Upper lobe of left lung (tissue), 6 donors: ENCODE results near the gene ADAM19. TPM values are rescaled to one million over a fixed set of nuclear protein-coding genes. Genes with fewer than 3 reads are reported as not detected.
A peak's percentile ranks its signal among the peaks of the same experiment; 100 is the strongest.

Source experiments
- ATAC-seq, 2 donors: fragments of 200-7000 bp; cut with Tn5 transposase; one replicate each; pipeline ENCODE4 v1.9.1; 2022; ENCODE audit warnings: mild to moderate bottlenecking in 2 of 2, moderate library complexity in 2 of 2; ENCODE audit not compliant: low FRiP score in 2 of 2
- DNase-seq, 2 donors: peaks; one replicate each; pipeline ENCODE4 v3.0.0-alpha.2; 2019 to 2020
- H3K27ac ChIP-seq, 4 donors: fragments of 200-600 bp; sonication (generic); one replicate each; pipeline ENCODE4 v1.5.1; 2016 to 2019
- H3K27me3 ChIP-seq, 4 donors: fragments of 200-600 bp; sonication (generic); one replicate each; pipeline ENCODE4 v1.5.1; 2017 to 2019
- H3K36me3 ChIP-seq, 4 donors: fragments of 200-600 bp; sonication (generic); one replicate each; pipeline ENCODE4 v1.5.1; 2016 to 2019
- H3K4me1 ChIP-seq, 4 donors: fragments of 200-600 bp; sonication (generic); one replicate each; pipeline ENCODE4 v1.5.1; 2018 to 2019
- H3K4me3 ChIP-seq, 4 donors: fragments of 200-600 bp; sonication (generic); one replicate each; pipeline ENCODE4 v1.5.1; 2017 to 2019; ENCODE audit warnings: mild to moderate bottlenecking in 2 of 4, moderate library complexity in 1 of 4
- H3K9me3 ChIP-seq, 4 donors: fragments of 200-600 bp; sonication (generic); one replicate each; pipeline ENCODE4 v1.5.1; 2018 to 2019
- EP300 ChIP-seq, 4 donors: sonication (generic); formaldehyde crosslinking; IDR thresholded peaks; one replicate each; pipeline ENCODE4 v1.5.1; 2017; ENCODE audit warnings: antibody characterized with exemption in 4 of 4, control low read depth in 2 of 4
- POLR2A ChIP-seq, 4 donors: fragments of 450-650 bp; IDR thresholded peaks; one replicate each; pipeline ENCODE4 v1.5.1; 2016 to 2017; ENCODE audit warnings: antibody characterized with exemption in 4 of 4, mild to moderate bottlenecking in 2 of 4
- POLR2AphosphoS5 ChIP-seq, 2 donors: sonication (generic); formaldehyde crosslinking; IDR thresholded peaks; one replicate each; pipeline ENCODE4 v1.5.1; 2017; ENCODE audit warnings: antibody characterized with exemption in 2 of 2
- WGBS, 2 donors: methylation state at CpG; one replicate each; pipeline ENCODE4 v1.1.5; 2017 to 2018; 5-methylcytosine and 5-hydroxymethylcytosine counted together
- total RNA-seq, 6 donors: library from RNA; depleted of rRNA in 4 of 6; stranded (reverse); fragments of >200 nt in 4 of 6; gene quantifications; one replicate each; pipeline versions ENCODE4 v1.1.0 to v1.2.1, GENCODE V29; 2016 to 2021
- TF ChIP-seq, protein P1 (sequence below), 6 experiments: fragments of 450-650 bp in 4 of 6; fragments of 200-600 bp in 2 of 6; sonication (generic) in 2 of 6; IDR thresholded peaks; one replicate each; pipeline ENCODE4 v1.5.1; 2016 to 2019; ENCODE audit warnings: antibody characterized with exemption in 6 of 6
- donor health status: DM: no; HTN: no; CAD: no; lungs with moderate emphysema.
- donor health status: DM: no; HTN: yes; CAD: no; lungs with severe emphysema.

Gene ADAM19
- total RNA-seq, 6 donors from 2014 or later: 5.5 to 17.0 (median 7.1) TPM

- Histone ChIP-seq H3K4me1 (peaks cover 53 to 77% (median 71%) of the 10 kb centered on the region in 4 donors), H3K27me3 (no peaks in the 10 kb centered on the region), H3K9me3 (no peaks in the 10 kb centered on the region), H3K27ac (peak overlapping the region; percentile 34 to 89 (median 72)), H3K4me3 (no peak overlapping the region), H3K36me3 (no peaks in the 10 kb centered on the region)
- DNase-seq: no peak
- 73 to 76% methylated on average over 7 of the region's 7 CpGs for WGBS, 2 donors
- TF ChIP-seq POLR2A (IDR thresholded peaks at IDR 0.05) (no peak), EP300 (IDR thresholded peaks at IDR 0.05) (no peak), POLR2AphosphoS5 (IDR thresholded peaks at IDR 0.05) (no peak)
- TF ChIP-seq, protein P1, sequence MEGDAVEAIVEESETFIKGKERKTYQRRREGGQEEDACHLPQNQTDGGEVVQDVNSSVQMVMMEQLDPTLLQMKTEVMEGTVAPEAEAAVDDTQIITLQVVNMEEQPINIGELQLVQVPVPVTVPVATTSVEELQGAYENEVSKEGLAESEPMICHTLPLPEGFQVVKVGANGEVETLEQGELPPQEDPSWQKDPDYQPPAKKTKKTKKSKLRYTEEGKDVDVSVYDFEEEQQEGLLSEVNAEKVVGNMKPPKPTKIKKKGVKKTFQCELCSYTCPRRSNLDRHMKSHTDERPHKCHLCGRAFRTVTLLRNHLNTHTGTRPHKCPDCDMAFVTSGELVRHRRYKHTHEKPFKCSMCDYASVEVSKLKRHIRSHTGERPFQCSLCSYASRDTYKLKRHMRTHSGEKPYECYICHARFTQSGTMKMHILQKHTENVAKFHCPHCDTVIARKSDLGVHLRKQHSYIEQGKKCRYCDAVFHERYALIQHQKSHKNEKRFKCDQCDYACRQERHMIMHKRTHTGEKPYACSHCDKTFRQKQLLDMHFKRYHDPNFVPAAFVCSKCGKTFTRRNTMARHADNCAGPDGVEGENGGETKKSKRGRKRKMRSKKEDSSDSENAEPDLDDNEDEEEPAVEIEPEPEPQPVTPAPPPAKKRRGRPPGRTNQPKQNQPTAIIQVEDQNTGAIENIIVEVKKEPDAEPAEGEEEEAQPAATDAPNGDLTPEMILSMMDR (IDR thresholded peaks at IDR 0.05): no peak
- no peak for ATAC-seq
Measured at GRCh38 chr5:157544623-157544989, 31.0 kb downstream of the ADAM19 start.

DNA sequence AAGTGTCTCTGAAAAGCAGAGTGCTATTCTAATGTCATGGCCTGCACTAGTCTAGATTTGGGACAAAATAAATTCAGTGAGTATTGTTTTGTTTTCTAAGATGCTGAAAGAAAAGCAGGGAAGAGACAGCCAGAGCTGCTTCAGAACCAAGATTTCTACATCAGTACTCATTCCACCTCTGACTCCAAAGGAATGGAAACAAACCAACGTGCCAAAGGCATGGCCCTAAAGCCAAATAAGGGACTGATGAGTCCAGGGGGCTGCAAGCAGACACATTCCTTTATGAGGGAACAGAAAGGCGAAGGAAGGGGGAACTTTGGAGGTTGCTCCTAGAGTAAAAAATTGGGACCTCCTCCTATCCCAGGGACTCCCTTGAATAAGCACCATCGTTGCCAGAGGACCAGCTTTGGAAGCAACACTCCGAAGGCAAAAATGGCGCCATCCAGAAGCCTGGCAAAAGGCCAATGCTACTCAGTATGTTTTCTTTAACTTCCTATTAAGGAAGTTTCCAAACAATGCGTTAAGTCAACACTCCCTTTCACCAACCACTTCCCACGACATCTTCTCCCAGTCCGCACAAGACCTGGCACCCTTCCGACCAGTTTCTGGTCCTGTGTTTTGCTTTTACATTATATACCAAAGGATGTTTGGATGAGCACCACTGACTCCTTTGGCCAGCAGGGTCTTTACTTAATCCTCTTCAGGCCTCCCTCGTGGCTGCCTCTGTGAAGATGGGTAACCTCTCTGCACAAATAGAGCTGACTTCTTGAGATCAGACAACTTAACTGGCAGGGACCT, 31.6 kb downstream of the ADAM19 start:
- H3K27me3 ChIP-seq: no peaks in the 10 kb centered on the region
- no peaks in the 10 kb centered on the region for H3K9me3 ChIP-seq
- TF ChIP-seq POLR2A (IDR thresholded peaks at IDR 0.05) (no peak), EP300 (IDR thresholded peaks at IDR 0.05) (no peak), POLR2AphosphoS5 (IDR thresholded peaks at IDR 0.05) (peak in 1 of 2 donors; percentile 43)
- TF ChIP-seq, protein P1 (IDR thresholded peaks at IDR 0.05): no peak
- no peaks in the 10 kb centered on the region for H3K36me3 ChIP-seq
- DNase-seq (no peak), ATAC-seq (no peak)
- H3K27ac ChIP-seq: peak overlapping the region; percentile 34 to 89 (median 72)
- H3K4me1 ChIP-seq: peaks cover 47 to 74% (median 68%) of the 10 kb centered on the region in 4 donors
- H3K4me3 ChIP-seq: no peak overlapping the region
- 40 to 43% methylated on average over 10 of the region's 10 CpGs for WGBS, 2 donors

DNA sequence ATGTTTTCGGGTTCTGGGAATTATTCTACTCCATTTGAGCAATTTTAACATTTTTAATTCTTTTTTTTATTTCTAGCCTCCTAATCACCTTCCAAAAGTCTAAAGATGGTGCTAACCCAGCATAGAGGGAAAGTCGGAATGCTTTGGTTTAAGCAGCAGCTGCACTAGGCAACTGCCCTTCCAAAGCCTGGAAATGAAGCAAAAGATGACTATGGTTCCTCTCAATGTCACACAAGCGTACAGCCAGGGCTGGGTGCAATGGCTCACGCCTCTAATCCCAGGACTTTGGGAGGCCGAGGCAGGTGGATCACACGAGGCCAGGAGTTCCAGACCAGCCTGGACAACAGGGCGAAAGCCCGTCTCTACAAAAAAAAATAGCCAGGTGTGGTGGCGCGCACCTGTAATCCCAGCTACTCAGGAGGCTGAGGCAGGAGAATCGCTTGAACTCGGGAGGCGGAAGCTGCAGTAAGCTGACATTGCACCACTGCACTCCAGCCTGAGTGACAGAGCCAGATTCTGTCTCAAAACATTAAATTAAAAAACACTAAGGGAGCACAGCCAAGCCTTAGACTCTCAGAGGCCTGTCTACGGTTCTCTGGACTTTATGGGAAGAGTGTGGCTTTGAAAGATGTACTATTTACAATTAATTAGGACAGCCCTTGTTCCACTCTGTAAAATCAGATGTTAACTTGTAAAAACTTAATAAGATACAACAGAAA, 33.1 kb downstream of the ADAM19 start:
- no peaks in the 10 kb centered on the region for H3K36me3 ChIP-seq
- H3K27me3 ChIP-seq: no peaks in the 10 kb centered on the region
- H3K4me1 ChIP-seq: peaks cover 32 to 58% (median 53%) of the 10 kb centered on the region in 4 donors
- H3K27ac ChIP-seq: peak overlapping the region; percentile 67 to 89 (median 76)
- DNase-seq: no peak
- TF ChIP-seq EP300 (IDR thresholded peaks at IDR 0.05): no peak
- TF ChIP-seq POLR2AphosphoS5 (IDR thresholded peaks at IDR 0.05): no peak
- TF ChIP-seq, protein P1 (IDR thresholded peaks at IDR 0.05): no peak
- no peak for TF ChIP-seq POLR2A (IDR thresholded peaks at IDR 0.05)
- H3K9me3 ChIP-seq: no peaks in the 10 kb centered on the region
- no peak overlapping the region for H3K4me3 ChIP-seq
- WGBS, 2 donors: 89 to 90% methylated on average over 14 of the region's 14 CpGs
- no peak for ATAC-seq

- ATAC-seq (peak in 1 of 2 donors; percentile 14), DNase-seq (no peak)
- Histone ChIP-seq H3K36me3 (peaks cover 0 to 3% (median 0%) of the 10 kb centered on the region in 4 donors), H3K4me1 (peaks cover 30 to 55% (median 50%) of the 10 kb centered on the region in 4 donors), H3K4me3 (no peak overlapping the region), H3K9me3 (no peaks in the 10 kb centered on the region), H3K27ac (peak overlapping the region; percentile 64 to 89 (median 75)), H3K27me3 (no peaks in the 10 kb centered on the region)
- TF ChIP-seq EP300 (IDR thresholded peaks at IDR 0.05) (no peak), POLR2A (IDR thresholded peaks at IDR 0.05) (no peak), POLR2AphosphoS5 (IDR thresholded peaks at IDR 0.05) (no peak)
- TF ChIP-seq, protein P1 (IDR thresholded peaks at IDR 0.05): no peak
- WGBS, 2 donors: 35 to 56% methylated on average over 6 of the region's 6 CpGs
Measured at GRCh38 chr5:157541447-157542118, 34.0 kb downstream of the ADAM19 start.
